Pulmonary artery endothelial cell (primary cell): ENCODE measurements around the gene LY6G5C. TPM values are rescaled to one million over a fixed set of nuclear protein-coding genes. Genes with fewer than 3 reads are reported as not detected.

Experiments
- total RNA-seq: library from RNA; depleted of rRNA; stranded (reverse); fragments of >200 nt; gene quantifications from 2 replicates; pipeline ENCODE4 v1.2.3, GENCODE V29; 2014

LY6G5C gene
- total RNA-seq, 1 donor from 2014 or later, result 0.86 TPM

Other genes starting within 250 kb of the LY6G5C start
- gene MICB, start 182.9 kb downstream of the LY6G5C start, total RNA-seq, result 24.8 and 29.2 TPM in 2 replicates
- not detected in 2 replicates for gene MCCD1, start 152.1 kb downstream of the LY6G5C start, total RNA-seq
- gene DDX39B, start 139.1 kb downstream of the LY6G5C start, total RNA-seq, result 507 and 634 TPM in 2 replicates
- gene ATP6V1G2, start 134.5 kb downstream of the LY6G5C start, total RNA-seq, result 0.42 and 0.59 TPM in 2 replicates
- 21.9 and 30.1 TPM in 2 replicates for gene NFKBIL1, start 133.5 kb downstream of the LY6G5C start, total RNA-seq
- gene LTA, start 108.8 kb downstream of the LY6G5C start, total RNA-seq, result 0.07 TPM in 1 of 2 replicates, not detected in the other
- not detected in 2 replicates for gene TNF, start 105.5 kb downstream of the LY6G5C start, total RNA-seq
- 1.6 and 2.2 TPM in 2 replicates for gene LTB, start 98.6 kb downstream of the LY6G5C start, total RNA-seq
- gene LST1, start 94.8 kb downstream of the LY6G5C start, total RNA-seq, result 0.14 and 0.73 TPM in 2 replicates
- not detected in 2 replicates for gene NCR3, start 88.1 kb downstream of the LY6G5C start, total RNA-seq
- not detected in 2 replicates for gene AIF1, start 65.8 kb downstream of the LY6G5C start, total RNA-seq
- gene PRRC2A, start 60.4 kb downstream of the LY6G5C start, total RNA-seq, result 33.6 and 36.4 TPM in 2 replicates
- gene BAG6, start 28.4 kb downstream of the LY6G5C start, total RNA-seq, result 110 and 116 TPM in 2 replicates
- 0.40 and 0.46 TPM in 2 replicates for gene APOM, start 25.2 kb downstream of the LY6G5C start, total RNA-seq
- 18.7 and 20.5 TPM in 2 replicates for gene C6orf47, start 20.3 kb downstream of the LY6G5C start, total RNA-seq
- gene GPANK1, start 16.1 kb downstream of the LY6G5C start, total RNA-seq, result 12.1 and 12.5 TPM in 2 replicates
- gene CSNK2B, start 15.0 kb downstream of the LY6G5C start, total RNA-seq, result 98.5 and 102 TPM in 2 replicates
- gene LY6G5B, start 11.1 kb downstream of the LY6G5C start, total RNA-seq, result 1.5 and 1.9 TPM in 2 replicates
- gene ABHD16A, start 22.3 kb upstream of the LY6G5C start, total RNA-seq, result 37.3 and 65.3 TPM in 2 replicates
- gene LY6G6F, start 25.8 kb upstream of the LY6G5C start, total RNA-seq, result not detected in 2 replicates
- not detected in 2 replicates for gene LY6G6D, start 34.3 kb upstream of the LY6G5C start, total RNA-seq
- not detected in 2 replicates for gene LY6G6C, start 40.7 kb upstream of the LY6G5C start, total RNA-seq
- gene MPIG6B, start 42.3 kb upstream of the LY6G5C start, total RNA-seq, result not detected in 2 replicates
- 84.0 and 89.4 TPM in 2 replicates for gene DDAH2, start 48.2 kb upstream of the LY6G5C start, total RNA-seq
- gene CLIC1, start 55.5 kb upstream of the LY6G5C start, total RNA-seq, result 860 and 926 TPM in 2 replicates
- gene MSH5, start 58.9 kb upstream of the LY6G5C start, total RNA-seq, result 6.1 and 6.7 TPM in 2 replicates
- gene SAPCD1, start 81.6 kb upstream of the LY6G5C start, total RNA-seq, result 0.78 and 0.92 TPM in 2 replicates
- gene VWA7, start 96.3 kb upstream of the LY6G5C start, total RNA-seq, result under 0.01 and 0.11 TPM in 2 replicates
- gene VARS1, start 114.7 kb upstream of the LY6G5C start, total RNA-seq, result 73.2 and 74.0 TPM in 2 replicates
- 45.8 and 55.3 TPM in 2 replicates for gene LSM2, start 125.9 kb upstream of the LY6G5C start, total RNA-seq
- gene HSPA1L, start 134.2 kb upstream of the LY6G5C start, total RNA-seq, result 0.53 and 1.9 TPM in 2 replicates
- gene HSPA1A, start 134.5 kb upstream of the LY6G5C start, total RNA-seq, result 33.6 and 431 TPM in 2 replicates
- gene HSPA1B, start 146.7 kb upstream of the LY6G5C start, total RNA-seq, result 48.7 and 575 TPM in 2 replicates
- 54.3 and 71.7 TPM in 2 replicates for gene NEU1, start 181.8 kb upstream of the LY6G5C start, total RNA-seq
- gene SLC44A4, start 197.9 kb upstream of the LY6G5C start, total RNA-seq, result 0.07 TPM in 1 of 2 replicates, not detected in the other
- 46.4 and 61.8 TPM in 2 replicates for gene EHMT2, start 216.6 kb upstream of the LY6G5C start, total RNA-seq
- 3.5 and 5.2 TPM in 2 replicates for gene ZBTB12, start 221.0 kb upstream of the LY6G5C start, total RNA-seq
- not detected in 2 replicates for gene C2, start 246.7 kb upstream of the LY6G5C start, total RNA-seq